Measurements from ENCODE around the gene COPE.

DNA sequence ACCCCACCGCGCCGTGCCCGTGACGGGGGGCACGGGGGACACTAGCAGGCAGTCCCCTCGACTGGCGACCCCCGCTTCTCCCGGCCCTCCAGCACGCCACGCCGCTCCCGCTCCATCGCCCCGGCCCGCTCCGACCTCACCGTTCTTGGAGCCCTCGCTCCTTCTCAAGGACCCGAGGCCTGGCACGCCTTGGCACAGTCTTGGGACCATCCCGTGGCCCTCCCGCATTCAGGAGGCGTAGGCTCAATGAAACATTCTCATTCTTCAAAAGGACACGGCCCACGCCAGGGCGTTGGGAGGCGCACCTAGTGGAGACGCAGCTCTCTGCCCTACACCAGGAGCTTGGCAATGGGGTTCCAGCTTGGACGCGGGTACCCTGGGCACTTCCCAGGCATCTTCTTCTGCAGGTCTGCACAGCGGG, 22.8 kb downstream of the COPE start:
- TF ChIP-seq EZH2 (IDR thresholded peaks at IDR 0.05; ENCODE audit: insufficient read depth, poor library complexity, severe bottlenecking) (no peak), EZH2phosphoT487 (IDR thresholded peaks at IDR 0.05; ENCODE audit: insufficient read depth, low read depth) (no peak)

All from GM23248 (cell line).